DMS53 treated with DMSO at 0.1 percent for 48 hours (cell line): ENCODE measurements around the gene HSD17B14.
A peak's percentile ranks its signal among the peaks of the same experiment; 100 is the strongest.

Experiments used
- DNase-seq: peaks from one replicate; lab custom pipeline; 2025; ENCODE audit not compliant: unreplicated experiment; lab: John Stamatoyannopoulos, UW

HSD17B14 gene

DNA sequence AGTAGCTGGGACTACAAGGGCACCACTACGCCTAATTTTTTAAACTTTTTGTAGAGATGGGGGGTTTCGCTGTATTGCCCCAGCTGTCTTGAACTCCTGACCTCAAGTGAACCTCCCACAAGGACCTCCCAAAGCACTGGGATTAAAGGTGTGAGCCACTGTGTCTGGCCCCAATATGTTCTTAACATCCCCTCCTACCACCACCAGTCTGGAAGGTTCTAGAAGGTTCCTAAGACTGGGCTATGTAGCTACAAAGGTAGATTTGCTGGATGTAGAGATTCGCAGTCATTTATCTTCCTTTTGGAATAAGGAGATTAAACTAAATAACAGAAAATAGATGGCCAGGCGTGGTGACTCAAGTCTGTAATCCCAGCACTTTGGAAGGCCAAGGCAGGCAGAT is 5.3 kb downstream of the HSD17B14 start:
- DNase-seq, result no peak

DNA sequence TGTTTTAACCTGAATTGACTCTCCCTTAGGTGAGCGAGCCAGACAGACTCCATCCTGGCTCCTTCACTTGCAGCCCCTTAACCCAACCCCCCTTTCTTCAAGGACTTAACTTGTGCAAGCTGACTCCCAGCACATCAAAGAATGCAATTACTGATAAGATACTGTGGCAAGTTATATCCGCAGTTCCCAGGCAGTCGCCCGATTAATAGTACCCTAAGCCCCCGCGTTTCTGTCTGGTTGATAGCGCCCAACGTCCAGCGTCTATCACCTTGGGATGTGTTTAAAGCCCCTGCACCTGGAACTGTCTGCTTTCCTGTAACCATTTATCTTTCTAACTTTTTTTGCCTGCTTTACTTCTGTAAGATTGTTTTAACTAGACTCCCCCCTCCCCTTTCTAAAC is 6.2 kb downstream of the HSD17B14 start:
- no peak for DNase-seq

DNA sequence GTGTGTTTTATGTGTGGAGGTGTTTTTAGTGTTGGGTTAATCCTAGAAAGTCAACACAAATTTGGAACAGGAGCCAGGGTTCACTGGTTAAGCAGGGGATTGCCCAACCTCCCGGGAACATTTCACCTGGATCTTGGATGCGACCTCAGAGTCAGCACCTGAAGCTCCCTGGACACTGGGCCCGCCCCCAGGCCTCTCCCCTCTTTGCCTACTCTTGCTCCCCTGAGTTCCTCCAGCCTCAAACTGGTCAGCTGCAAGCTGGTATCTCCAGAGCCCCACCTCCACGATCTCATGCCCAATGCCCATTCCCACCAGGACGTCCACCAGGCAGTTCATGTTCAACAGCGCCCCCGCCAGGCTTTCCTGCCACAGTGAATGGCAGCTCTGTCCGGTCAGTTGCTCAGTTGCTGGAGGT is 9.7 kb downstream of the HSD17B14 start:
- DNase-seq, result peak; percentile 45

DNA sequence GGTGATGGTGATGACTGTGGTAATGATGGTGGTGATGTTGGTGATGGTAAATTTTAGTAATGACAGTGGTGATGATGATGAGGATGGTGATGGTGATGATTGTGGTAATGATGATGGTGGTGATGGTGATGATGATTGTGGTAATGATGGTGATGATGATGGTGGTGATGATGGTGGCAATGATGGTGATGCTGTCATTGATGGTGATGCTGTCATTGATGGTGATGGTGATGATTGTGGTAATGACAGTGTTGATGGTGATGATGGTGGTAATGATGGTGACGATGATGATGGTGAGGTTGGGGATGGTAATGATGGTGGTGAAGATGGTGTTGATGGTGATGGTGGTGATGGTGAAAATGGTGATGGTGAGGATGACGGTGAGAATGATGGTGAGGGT is 13.8 kb downstream of the HSD17B14 start:
- no peak for DNase-seq

DNA sequence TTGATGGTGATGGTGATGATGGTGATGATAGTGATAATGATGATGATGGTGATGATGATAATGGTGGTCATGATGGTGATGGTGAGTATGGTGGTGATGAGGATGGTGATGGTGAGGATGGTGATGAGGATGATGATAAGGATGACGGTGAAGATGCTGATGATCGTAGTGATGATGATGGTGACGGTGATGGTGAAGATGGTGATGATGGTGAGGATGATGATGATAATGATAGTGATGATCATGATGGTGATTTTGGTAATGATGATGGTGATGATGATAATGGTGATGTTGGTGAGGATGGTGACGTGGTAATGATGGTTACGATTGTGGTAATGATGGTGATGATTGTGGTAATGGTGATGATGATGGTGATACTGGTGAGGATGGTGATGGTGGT is 14.7 kb downstream of the HSD17B14 start:
- no peak for DNase-seq

DNA sequence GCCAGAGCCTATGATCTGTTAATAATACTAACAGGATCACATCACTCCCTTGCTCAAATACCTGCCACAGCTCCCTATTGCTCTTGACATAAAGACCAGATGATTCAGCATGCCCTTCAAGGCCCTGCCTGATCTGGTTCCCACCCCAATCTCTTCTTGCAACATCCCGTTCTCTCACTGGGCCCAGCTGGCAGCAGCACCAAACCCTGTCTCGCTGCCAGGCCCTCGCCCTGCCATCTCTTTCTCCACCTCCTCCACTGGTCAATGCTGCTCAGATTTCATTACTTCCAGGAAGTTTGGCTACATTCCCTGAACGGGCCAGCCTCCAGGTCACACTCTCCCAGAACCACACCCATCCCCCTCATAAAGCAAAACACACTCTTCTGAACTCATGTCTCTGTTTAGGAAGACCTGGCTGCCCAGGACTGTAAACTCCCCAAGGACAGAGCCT is 16.9 kb downstream of the HSD17B14 start:
- DNase-seq, result peak; percentile 64

DNA sequence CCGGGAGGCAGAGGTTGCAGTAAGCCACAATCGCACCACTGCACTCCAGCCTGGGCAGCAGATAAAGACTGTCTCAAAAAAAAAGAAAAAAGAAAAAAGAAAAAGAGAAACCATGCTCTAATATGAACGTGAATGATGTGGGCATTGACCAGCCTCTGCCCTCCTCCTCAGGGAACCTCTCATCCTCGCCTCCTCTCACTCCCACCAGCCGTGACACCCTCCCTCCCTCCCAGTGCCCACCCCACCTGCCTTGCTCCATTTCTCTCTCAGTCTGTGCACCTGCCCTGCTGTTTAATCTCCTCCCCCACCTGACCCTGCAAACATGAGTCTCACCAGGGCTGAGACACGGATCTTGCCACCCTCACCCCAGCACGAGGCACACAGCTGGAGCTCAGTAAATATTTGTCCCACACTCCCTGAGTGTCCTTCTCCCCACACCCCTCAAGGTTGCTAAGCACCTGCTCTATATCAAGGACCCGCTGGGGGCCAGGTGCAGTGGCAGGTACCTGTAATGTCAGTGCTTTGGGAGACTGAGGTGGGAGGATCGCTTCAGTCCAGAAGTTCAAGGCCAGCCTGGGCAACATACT is 18.0 kb downstream of the HSD17B14 start:
- DNase-seq, result peak; percentile 99

DNA sequence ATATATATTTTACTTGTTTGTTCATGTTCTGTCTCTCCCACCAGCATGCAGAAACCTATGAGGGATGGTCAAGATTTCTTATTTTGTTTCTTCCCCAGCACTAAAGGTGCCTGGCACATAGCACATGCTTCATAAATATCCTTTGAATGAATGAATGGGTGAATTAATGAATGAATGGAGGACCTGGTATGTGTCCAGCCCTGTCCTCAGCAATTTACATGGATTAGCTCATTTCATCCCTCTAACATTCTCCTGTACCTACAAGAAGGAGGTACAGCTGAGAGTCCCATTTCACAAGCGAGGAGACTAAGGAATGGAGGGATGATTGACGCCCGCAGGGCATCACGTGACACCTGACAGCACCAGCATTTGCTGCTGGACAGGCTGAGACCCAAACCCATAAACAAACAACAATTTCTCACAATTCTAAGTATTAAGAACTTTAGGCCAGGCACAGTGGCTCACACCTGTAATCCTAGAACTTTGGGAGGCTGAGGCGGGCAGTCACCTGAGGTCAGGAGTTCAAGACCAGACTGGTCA is 18.6 kb downstream of the HSD17B14 start:
- DNase-seq, result no peak

DNA sequence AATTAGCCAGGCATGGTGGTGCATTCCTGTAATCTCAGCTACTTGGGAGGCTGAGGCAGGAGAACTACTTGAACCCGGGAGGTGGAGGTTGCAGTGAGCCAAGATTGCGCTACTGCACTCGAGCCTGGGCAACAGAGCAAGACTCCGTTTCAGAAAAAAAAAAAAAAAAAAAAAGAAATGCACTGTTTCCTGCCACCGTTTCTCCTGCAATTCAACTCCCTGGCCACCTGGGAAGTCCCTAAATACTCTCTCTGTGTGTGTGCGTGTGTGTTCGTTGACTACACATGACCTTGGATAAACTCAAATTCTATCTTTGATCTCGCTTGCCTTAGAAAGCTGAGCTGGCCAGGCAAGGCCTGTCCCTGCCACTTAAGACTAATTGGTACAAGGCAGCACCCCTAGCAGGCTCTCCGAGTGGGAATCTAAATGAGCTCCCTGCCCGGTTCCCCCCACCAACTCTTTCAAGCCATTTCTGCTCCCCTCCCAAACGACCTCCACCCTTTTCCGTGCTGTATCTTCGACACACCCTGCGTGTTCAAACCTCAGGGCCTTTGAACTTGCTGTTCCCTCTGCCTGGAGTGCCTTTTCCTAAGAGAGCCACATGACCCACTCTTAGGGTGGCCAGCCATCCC is 20.3 kb downstream of the HSD17B14 start:
- peak; percentile 84 for DNase-seq

DNA sequence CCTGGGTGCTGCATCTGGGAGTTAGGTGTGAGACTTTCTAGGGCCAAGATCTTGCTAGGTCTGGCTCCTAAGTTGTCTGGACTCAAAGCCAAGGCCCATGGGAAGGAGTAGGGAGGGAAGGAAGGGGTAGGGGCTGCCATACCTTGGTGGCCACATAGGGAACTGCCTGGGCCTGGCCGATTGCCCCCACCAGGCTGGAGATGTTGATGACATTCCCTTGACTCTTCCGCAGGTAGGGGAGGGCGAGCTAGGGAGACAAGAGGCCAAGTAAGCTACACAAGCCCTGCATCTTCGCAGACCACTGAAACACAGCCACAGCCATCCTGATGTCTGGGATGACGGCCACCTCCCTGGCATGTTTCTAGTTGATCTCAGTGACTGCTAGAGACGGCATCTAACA is 21.4 kb downstream of the HSD17B14 start:
- DNase-seq, result no peak

DNA sequence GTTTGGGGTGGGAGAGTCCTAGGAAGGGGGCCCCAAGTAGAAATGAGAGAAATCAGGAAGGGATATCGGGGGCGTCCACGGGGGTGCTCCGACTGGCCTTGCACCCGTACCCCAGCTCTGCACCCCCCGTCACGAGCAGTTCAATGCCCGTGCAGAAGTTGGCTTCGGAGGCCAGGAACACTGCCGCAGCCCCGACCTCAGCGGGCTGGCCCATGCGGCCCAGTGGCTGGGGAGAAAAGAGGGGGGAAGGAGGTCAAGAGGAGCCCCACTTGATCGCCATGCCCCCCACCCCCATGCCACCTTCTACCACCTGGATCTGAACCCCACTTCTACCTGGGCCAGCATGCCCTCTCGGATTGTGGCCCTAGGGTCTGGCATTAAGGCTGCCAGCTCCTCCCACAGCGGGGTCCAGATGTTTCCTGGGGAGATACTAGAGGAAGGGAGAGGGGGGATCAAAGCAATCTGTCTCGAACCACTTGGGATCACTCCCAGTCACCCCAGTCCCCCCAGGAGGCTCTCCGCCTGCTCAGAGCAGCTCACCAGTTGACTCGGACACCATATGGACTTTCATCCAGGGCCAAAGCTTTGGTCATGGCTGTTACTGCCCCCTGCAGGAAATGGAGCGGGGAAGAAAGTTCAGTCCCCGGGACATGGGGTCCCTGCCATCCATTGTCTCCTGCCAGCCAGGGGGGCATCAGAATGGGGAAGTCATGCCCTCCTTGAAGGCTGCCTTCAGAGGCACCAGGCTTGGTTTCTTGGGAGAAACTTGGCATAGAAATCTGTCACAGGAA is 23.0 kb downstream of the HSD17B14 start:
- DNase-seq, result no peak

DNA sequence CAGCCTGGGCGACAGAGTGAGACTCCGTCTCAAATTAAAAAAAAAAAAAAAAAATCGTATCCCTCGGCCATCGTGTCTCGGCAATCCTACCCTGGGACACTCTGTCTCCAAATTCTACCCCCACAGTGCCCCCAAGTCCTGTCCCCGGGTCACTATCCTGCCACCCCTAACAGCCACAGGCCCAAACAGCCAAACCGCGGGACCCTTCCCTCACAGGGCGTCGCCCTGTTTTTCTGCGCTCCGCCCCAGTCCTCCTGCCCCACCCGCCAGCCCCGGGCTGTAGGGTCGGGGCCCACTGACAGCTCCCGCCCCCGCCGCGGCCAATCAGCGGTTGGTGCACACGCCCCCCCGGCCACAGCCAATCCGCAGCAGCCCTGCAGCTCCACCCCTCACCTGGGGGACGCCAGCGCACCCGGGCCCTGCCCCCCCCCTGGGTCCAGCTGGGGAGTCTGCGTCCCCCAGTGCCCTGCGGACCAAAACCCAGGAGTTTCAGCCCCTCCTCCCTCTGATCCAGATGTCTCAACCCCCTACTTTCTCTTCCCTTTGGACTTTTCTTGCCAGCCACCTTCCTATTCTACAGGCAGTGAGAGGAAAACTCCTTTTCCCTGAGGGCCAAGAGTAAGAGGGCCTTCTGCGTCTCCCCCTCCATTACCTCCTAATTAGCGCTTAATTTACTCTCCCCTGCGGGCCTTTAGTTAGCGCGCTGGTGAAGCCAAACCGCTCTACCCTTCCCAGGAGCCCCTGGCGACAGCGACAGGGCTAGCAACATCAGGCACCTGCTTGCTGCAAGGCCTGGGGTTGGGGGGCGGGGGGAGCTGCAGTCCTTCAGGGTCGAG is 24.0 kb downstream of the HSD17B14 start:
- peak; percentile 85 for DNase-seq

DNA sequence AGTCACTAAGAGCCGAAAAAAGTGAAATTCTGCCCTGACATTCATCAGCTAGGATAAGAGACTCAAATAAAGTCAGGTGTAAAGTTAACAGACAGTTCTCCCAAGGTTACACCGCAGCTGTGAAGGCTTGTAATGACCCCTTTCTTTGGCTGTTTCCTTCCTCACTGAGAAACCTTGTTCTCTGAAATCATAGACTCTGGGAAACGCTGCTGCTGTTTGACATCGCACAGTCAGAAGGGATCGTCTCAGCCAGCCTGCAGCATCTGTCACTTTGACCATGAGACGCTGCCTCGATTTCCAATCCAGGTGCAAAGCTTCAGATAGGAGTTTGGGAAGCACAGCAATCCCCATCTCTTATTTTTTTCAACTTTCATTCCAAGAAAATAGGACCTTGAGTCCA is 26.1 kb downstream of the HSD17B14 start:
- DNase-seq, result no peak

DNA sequence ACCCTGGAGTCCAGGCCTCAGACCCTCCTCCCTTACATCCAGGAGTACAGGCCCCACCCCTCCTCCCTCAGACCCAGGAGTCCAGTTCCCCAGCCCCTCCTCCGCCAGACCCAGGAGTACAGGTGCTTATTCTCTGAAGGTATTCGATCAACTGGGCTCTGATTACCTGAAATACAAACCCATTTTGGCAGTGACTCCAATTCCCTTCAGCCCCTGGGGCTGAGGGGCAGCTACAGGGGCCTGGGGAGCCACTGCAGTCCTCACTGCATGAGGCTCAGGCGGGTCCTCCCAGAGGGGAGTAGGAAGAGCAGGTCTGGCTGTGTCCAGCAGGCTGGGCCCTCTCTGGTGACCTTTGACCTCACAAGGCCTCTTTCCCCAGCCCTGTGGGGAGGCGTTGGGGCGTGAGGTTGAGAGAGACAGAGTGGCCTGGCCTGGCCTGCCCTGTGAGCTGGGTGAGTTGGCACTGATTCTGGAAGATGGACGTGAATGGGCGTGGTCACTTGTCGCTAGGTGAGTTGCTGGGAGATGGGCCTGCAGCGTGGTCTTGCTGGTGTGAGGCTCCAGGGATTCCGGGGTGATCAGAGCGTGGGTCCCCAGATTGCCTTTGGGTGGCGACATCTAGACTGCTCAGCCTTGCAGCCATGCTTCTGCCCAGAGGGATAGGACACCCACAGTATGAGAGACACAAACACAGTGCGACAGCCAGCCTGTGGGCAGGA is 28.5 kb downstream of the HSD17B14 start:
- no peak for DNase-seq

DNA sequence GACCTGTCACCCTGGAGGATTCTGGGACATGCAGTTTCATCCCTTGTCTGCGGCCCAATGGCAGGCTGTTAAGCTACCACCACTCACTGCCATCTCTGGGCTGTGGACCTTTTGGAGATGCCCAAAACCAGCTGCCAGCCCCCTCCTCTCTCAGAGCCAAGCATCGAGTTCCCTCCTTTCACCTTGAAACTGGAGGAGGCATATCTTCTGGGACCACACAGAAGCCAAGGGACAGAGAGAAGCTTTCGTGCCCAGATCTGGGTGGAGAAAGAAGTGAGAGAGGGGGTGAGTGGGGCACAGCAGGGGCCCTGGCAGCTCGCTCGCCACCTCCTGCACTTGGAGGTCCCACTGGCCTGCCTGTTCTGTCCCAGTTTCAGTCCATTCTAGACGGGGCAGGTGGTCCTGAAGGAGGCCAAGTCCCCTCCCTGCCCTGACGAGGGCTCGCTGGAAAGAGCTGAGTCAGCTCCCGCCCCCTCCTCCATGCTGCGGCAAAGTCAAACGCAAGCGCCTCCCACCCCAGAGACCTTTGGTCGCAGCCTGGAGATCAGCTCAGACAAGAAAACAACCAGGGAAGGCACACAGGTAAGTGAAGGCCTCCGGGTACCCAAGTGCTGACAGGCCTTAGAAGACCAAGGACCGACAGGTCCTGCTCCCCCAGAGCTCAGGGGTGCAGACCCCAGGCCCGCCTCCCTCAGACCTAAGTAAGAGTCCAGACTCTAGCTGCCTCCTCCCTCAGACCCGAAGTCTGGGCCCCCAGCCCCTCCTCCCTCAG is 29.3 kb downstream of the HSD17B14 start:
- DNase-seq, result no peak

DNA sequence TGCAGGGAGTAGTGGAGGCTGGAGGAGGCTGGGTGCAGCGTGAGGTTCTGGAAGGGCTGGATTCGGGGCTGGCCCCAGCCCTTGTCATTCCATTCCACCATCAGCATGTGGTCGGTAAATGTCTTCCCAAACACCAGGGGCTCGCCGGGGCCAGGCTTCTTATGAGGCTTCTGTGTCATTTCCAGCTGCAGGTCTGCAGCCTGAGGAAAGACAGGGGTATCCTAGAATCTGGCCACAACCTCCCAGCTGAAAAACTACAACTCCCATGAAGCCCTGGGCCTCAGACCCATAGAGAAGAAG is 29.8 kb downstream of the HSD17B14 start:
- DNase-seq, result no peak

DNA sequence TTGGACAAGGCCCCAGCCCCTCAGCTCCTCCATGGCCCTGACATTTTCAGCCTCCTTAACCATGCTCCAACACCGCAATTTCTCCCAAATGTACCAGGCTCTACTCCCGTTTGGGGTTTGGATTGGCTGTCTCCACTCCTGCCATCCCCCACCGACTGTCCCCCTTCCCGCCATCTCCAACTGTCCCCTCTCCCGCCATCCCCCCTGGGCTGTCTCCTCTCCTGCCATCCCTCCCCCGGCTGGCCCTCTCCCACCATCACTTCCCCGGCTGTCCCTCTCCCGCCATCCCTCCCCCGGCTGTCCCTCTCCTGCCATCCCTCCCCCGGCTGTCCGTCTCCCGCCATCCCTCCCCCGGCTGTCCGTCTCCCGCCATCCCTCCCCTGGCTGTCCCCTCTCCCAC is 30.8 kb downstream of the HSD17B14 start:
- no peak for DNase-seq

DNA sequence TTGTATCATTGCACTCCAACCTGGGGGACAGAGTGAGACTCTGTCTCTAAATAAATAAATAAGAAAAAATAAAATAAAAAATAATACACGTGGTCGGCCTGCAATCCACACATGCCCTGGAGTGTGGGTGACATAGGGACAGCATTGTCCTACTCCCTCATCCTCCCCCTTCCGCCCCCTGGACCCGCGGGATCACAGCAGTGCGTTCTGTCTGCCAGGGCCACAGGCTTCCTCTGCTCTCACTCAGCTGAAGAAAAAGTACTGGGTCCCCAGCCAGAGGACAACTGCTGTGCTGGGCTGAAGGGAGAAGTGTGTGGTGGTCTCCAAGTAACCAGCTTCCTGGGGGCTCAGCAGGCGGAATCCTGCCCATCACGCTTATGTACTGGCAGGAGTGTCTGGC is 31.8 kb downstream of the HSD17B14 start:
- no peak for DNase-seq

DNA sequence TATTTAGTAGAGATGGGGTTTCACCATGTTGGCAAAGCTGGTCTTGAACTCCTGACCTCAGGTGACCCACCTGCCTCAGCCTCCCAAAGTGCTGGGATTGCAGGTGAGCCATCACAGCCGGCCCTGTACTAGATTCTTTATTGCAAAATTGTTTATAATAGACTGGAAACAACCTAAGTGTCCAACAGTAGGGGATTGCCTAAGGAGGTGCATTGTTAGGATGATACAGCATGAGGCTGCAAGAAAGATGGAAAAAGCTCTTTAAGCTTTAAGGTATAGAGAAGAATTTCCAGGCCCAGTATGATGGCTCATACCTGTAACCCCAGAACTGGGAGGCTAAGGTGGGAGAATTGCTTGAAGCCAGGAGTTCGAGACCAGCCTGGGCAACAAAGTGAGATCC is 33.7 kb downstream of the HSD17B14 start:
- DNase-seq, result no peak
